NOMO-1 treated with DMSO at 0.1 percent for 48 hours (cell line): ENCODE results near the gene CPOX.
"Not testable (repeated sequence)": the region's sequence is repeated elsewhere in the genome, so short reads cannot be mapped to it uniquely, and the experiment has no call there.

Experiments
- DNase-seq: peaks from one replicate; lab custom pipeline; 2025; ENCODE audit not compliant: unreplicated experiment; lab: John Stamatoyannopoulos, UW

Gene CPOX

GRCh38 chr3:98564282-98565005 is 29.0 kb downstream of the CPOX start:
- DNase-seq: no peak

- peak; percentile 63 for DNase-seq
These were observed 29.6 kb downstream of the CPOX start for GRCh38 chr3:98563661-98564281.

- peak; percentile 24 for DNase-seq
These were observed 31.5 kb downstream of the CPOX start for GRCh38 chr3:98561727-98562521.

GRCh38 chr3:98560911-98561310 is 32.5 kb downstream of the CPOX start:
- DNase-seq: no peak

- DNase-seq: not testable (repeated sequence)
These were observed 33.6 kb downstream of the CPOX start for GRCh38 chr3:98559769-98560168.

- DNase-seq: no peak
These were observed 35.1 kb downstream of the CPOX start for GRCh38 chr3:98558100-98558827.

GRCh38 chr3:98557324-98558010 is 35.9 kb downstream of the CPOX start:
- no peak for DNase-seq

GRCh38 chr3:98556164-98557130 is 37.0 kb downstream of the CPOX start:
- peak; percentile 60 for DNase-seq

GRCh38 chr3:98555025-98555379 is 38.4 kb downstream of the CPOX start:
- no peak for DNase-seq

GRCh38 chr3:98554580-98554979 is 38.8 kb downstream of the CPOX start:
- no peak for DNase-seq

- peak; percentile 90 for DNase-seq
These were observed 39.7 kb downstream of the CPOX start for GRCh38 chr3:98553753-98554152.

GRCh38 chr3:98553021-98553563 is 40.3 kb downstream of the CPOX start:
- DNase-seq: no peak

- DNase-seq: peak; percentile 10
These were observed 41.0 kb downstream of the CPOX start for GRCh38 chr3:98552232-98553020.

GRCh38 chr3:98551754-98552153 is 41.7 kb downstream of the CPOX start:
- no peak for DNase-seq

GRCh38 chr3:98551236-98551635 is 42.2 kb downstream of the CPOX start:
- DNase-seq: no peak

GRCh38 chr3:98550833-98551232 is 42.6 kb downstream of the CPOX start:
- no peak for DNase-seq

GRCh38 chr3:98548544-98548943 is 44.9 kb downstream of the CPOX start:
- no peak for DNase-seq

- no peak for DNase-seq
These were observed 47.5 kb downstream of the CPOX start for GRCh38 chr3:98545940-98546339.

GRCh38 chr3:98542623-98543022 is 50.8 kb downstream of the CPOX start:
- DNase-seq: no peak
